ENCODE results near the gene UNC5C. TPM values are rescaled to one million over a fixed set of nuclear protein-coding genes. Genes with fewer than 3 reads are reported as not detected.
A peak's percentile ranks its signal among the peaks of the same experiment; 100 is the strongest.

UNC5C gene
- total RNA-seq, 1 donor from 2014 or later: 15.5 TPM

GRCh38 chr4:95550115-95550987, 1.6 kb upstream of the UNC5C start:
- no peak for TF ChIP-seq CTCF (IDR thresholded peaks at IDR 0.05)
- no peaks in the 10 kb centered on the region for H3K9me3 Mint-ChIP-seq (ENCODE audit: low read depth)
- no peak for DNase-seq (ENCODE audit: low spot score)
- peaks cover 33% of the 10 kb centered on the region for H3K4me1 Mint-ChIP-seq (ENCODE audit: low read depth)
- no peaks in the 10 kb centered on the region for H3K36me3 Mint-ChIP-seq (ENCODE audit: low read depth)
- peak overlapping the region; percentile 98 for H3K27ac Mint-ChIP-seq (ENCODE audit: unreplicated experiment)
- peak overlapping the region; percentile 95 for H3K4me3 Mint-ChIP-seq (ENCODE audit: unreplicated experiment)
- peaks cover 5% of the 10 kb centered on the region for H3K27me3 Mint-ChIP-seq (ENCODE audit: low read depth)

- Mint-ChIP-seq H3K4me3 (ENCODE audit: unreplicated experiment) (peak overlapping the region; percentile 95), H3K36me3 (ENCODE audit: low read depth) (no peaks in the 10 kb centered on the region), H3K27ac (ENCODE audit: unreplicated experiment) (peak overlapping the region; percentile 98), H3K4me1 (ENCODE audit: low read depth) (peaks cover 39% of the 10 kb centered on the region), H3K9me3 (ENCODE audit: low read depth) (no peaks in the 10 kb centered on the region), H3K27me3 (ENCODE audit: low read depth) (peaks cover 3% of the 10 kb centered on the region)
- no peak for TF ChIP-seq CTCF (IDR thresholded peaks at IDR 0.05)
- no peak for DNase-seq (ENCODE audit: low spot score)
Observed at GRCh38 chr4:95549246-95550114, 707 bp upstream of the UNC5C start.

GRCh38 chr4:95547715-95548471, 880 bp downstream of the UNC5C start:
- H3K4me3 Mint-ChIP-seq (ENCODE audit: unreplicated experiment): peak overlapping the region; percentile 95
- DNase-seq (ENCODE audit: low spot score): no peak
- peaks cover 3% of the 10 kb centered on the region for H3K27me3 Mint-ChIP-seq (ENCODE audit: low read depth)
- TF ChIP-seq CTCF (IDR thresholded peaks at IDR 0.05): no peak
- peaks cover 52% of the 10 kb centered on the region for H3K4me1 Mint-ChIP-seq (ENCODE audit: low read depth)
- peaks cover 2% of the 10 kb centered on the region for H3K36me3 Mint-ChIP-seq (ENCODE audit: low read depth)
- H3K9me3 Mint-ChIP-seq (ENCODE audit: low read depth): no peaks in the 10 kb centered on the region
- peak overlapping the region; percentile 98 for H3K27ac Mint-ChIP-seq (ENCODE audit: unreplicated experiment)

GRCh38 chr4:95546866-95547714, 1.7 kb downstream of the UNC5C start:
- peak; percentile 8 for TF ChIP-seq CTCF (IDR thresholded peaks at IDR 0.05)
- H3K4me3 Mint-ChIP-seq (ENCODE audit: unreplicated experiment): peak overlapping the region; percentile 95
- no peaks in the 10 kb centered on the region for H3K9me3 Mint-ChIP-seq (ENCODE audit: low read depth)
- H3K4me1 Mint-ChIP-seq (ENCODE audit: low read depth): peaks cover 58% of the 10 kb centered on the region
- peaks cover 3% of the 10 kb centered on the region for H3K27me3 Mint-ChIP-seq (ENCODE audit: low read depth)
- peak overlapping the region; percentile 98 for H3K27ac Mint-ChIP-seq (ENCODE audit: unreplicated experiment)
- DNase-seq (ENCODE audit: low spot score): no peak
- peaks cover 3% of the 10 kb centered on the region for H3K36me3 Mint-ChIP-seq (ENCODE audit: low read depth)
